HG03442 (cell line): ENCODE data around the gene LDB3.
"Not testable (repeated sequence)": the region's sequence is repeated elsewhere in the genome, so short reads cannot be mapped to it uniquely, and the experiment has no call there.

Experiments used
- ATAC-seq: cut with Tn5 transposase; IDR thresholded peaks from one replicate; pipeline ENCODE4 v1.9.1; 2021; ENCODE audit warnings: mild to moderate bottlenecking, moderate library complexity; ENCODE audit not compliant: unreplicated experiment

Gene LDB3, protein sequence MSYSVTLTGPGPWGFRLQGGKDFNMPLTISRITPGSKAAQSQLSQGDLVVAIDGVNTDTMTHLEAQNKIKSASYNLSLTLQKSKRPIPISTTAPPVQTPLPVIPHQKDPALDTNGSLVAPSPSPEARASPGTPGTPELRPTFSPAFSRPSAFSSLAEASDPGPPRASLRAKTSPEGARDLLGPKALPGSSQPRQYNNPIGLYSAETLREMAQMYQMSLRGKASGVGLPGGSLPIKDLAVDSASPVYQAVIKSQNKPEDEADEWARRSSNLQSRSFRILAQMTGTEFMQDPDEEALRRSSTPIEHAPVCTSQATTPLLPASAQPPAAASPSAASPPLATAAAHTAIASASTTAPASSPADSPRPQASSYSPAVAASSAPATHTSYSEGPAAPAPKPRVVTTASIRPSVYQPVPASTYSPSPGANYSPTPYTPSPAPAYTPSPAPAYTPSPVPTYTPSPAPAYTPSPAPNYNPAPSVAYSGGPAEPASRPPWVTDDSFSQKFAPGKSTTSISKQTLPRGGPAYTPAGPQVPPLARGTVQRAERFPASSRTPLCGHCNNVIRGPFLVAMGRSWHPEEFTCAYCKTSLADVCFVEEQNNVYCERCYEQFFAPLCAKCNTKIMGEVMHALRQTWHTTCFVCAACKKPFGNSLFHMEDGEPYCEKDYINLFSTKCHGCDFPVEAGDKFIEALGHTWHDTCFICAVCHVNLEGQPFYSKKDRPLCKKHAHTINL

DNA sequence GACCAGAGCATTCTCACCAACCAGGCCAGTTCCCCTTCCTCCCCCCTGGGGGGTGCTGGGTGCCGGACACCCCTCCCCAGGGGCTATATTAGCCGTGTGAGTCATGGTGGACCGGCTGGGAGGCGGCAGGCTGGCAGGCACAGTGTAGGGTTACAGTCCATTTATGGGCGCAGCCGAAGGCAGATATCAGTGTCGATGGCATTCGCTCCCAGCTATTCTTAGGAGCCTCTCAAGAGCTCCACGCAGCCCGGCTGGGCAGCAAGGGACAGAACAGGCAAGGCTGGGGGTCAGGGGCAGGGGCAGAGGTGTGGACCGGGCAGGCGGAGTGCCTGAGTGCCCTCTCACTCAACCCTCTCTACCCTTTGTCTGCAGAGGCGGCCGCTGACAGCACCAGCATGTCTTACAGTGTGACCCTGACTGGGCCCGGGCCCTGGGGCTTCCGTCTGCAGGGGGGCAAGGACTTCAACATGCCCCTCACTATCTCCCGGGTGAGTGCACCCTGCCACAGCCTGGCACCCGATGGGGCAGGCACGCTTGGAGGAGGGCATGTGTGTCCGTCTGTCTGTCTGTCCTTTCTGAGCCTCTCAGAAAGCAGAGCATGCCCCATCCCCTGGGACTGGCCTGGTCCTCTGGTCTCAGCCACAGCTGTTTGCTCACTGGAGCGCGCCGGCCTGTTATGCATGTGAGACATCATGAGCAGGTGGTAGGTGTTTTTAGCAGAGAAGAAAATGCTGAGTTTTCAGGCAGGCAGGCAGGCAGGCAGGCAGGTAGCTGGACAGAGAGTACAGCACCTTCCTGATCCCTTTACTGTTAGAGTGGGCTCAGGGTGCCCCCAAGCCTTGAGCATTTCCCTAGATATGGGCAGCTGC is at the start of gene LDB3:
Gene LDB3 (plus strand): TSS at position 215 of the 869 bp plus-strand sequence. CDS start 181 bp downstream, at position 396.
- peak; percentile 65 for ATAC-seq

DNA sequence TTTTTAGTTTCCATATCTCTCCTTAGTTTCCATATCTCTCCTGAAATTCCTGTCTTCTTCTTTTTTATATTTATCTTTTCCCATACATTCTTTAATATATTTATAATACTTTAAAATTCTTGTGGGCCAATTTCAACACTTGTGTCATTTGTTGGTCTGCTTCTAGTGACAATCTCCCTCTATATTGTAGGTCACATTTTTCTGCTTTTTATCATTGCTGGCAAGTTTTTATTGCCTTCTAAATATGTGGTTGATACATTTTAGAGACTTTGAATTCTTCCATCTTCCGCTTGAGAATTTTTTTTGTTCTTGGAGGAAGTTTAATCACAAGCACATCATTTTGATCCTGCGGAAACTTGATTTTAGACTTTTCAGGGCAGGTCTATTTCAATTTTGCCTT is 40.0 kb upstream of the LDB3 start:
- no peak for ATAC-seq

DNA sequence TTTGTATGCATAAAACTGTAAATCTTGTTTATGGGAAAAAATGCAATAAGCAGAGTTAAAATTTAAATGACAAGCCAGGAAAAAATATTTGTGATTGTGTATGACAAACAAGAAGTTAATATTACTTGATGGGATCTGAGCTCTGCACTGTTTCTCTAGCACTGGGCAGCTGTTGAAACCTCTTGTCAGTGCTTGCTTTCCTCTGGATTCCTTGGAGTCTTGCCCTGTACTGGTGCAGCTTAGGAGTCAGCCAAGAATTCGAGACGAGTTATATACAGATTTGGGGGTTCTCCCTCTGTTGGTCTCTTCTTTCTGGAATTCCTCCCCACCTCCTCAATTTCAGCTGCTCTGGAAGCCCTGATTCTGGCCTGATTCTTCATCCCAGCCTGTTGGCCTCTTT is 38.2 kb upstream of the LDB3 start:
- ATAC-seq, result no peak

DNA sequence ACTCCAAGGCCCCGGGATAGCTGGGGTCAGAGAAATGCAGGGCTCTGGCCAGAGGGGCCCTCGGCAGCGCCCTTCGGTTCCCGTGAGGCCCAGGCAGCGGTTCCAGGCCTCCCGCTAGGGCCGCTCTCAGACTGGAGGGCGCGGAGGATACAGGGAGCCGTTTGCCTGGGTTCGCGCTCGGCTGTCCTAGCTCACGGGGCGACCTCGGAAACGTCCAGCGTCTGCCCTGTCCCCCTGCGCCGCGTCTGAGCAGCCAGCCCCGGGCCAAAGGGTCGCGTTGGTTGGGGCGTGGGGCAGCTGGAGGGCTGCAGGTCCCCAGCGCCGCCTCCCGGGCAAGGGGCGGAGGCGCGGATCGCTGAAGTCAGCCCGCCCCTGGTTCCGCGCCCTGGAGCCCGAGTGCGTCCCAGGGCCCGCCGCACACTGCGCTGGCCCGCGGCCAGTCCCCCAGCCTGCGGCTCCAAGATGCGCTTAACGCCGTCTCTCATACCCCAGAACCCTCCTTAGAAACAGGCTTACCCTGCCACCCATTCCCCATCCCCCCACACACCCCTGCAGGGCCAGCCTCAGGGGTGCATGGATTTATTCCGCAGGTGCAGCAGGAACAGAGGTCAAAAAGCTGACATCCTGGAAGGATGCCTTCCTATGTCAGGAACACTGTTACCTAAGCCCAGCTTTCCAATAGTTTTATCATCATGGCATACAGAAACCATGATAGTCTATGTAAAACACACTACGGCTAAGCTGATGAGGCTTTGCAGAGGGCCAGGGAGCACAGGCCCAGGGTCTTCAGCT is 36.1 kb upstream of the LDB3 start:
- no peak for ATAC-seq

DNA sequence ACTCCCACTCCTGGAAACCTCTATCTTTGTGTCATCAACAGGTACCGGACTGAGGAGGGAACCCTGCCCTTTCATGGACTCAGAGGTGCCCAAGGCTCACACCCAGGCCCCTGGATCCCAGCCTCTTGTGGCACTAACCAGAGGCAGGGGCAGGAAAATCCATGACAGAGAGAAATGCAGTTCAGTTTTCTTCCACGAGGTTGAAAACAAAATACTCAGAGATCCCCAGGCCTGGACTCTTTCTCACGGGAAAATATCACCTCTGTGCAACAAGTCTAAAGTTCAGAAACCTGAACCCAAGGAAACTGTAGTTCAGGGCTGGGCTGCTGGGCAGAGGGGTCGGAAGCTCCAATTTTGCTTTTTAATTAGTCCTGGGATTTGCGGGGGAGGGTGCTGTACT is 35.4 kb upstream of the LDB3 start:
- ATAC-seq, result no peak

DNA sequence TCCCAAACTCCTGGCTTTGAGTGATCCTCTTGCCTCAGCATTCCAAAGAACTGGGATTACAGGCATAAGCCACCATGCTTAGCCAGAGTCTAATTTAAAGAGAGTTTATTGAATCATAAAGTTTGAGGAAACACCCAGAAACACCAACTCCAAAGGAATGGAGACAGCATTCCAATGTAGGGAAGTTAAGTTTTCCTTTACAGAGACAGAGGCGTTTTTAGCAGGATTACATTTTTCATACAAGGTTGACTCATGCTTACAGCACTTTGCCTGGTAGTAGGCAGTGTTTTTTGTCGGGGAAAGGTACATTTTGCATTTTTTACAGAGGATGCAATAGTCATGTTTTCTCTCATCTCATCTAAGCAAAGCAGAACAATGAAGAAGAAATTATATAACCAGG is 32.9 kb upstream of the LDB3 start:
- ATAC-seq, result no peak

DNA sequence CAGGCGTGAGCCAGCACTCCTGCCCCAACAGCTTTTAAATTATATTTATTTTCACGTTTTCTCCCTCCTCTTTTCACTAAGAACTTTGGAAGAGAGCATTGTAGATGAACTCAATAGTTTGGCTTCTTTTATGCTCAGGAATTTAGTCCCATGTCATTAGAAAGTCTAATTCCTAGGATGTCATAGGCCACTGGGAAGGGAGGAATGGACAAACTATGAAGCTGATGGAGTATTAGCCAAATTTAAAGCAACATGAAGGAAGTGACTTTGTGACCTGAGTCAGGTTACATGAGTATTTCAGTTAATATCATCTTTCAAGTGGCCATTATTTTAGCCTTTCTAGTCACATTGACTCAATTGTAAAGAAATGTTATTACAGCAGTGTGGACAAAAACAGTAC is 32.0 kb upstream of the LDB3 start:
- no peak for ATAC-seq

DNA sequence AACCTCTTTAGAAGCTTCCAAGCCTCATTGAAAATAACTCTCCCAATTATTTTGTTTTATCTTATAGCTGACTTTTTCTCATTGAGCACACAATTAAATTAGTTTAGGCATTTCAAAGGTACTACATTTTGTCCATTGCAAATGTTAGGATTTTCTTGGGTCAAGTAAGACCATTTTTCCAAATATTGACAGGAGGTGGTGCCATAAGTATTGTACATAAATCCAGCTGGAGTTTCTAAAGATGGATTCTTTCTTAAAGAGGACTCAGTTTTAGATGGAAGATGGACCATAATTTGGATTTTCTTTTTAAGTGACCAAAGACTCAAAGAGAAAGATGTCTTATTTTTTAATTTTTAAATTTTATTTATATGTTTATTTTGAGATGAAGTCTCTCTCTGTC is 26.3 kb upstream of the LDB3 start:
- ATAC-seq, result no peak

DNA sequence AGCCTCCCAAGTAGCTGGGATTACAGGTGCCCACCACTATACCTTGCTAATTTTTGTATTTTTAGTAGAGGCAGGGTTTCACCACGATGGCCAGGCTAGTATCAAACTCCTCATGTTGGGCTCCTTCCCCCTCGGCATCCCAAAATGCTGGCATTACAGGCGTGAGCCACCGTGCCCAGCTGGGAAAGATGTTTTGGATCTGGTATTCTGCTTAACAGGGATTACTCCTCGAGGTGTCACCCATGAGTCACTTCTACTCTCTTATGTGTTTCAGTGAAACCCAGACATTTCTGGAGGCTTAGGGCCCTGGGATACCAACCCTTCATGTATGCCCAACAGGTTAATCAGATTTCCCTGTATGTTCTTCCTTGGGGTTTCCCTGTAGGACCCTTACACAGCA is 25.8 kb upstream of the LDB3 start:
- ATAC-seq, result no peak

DNA sequence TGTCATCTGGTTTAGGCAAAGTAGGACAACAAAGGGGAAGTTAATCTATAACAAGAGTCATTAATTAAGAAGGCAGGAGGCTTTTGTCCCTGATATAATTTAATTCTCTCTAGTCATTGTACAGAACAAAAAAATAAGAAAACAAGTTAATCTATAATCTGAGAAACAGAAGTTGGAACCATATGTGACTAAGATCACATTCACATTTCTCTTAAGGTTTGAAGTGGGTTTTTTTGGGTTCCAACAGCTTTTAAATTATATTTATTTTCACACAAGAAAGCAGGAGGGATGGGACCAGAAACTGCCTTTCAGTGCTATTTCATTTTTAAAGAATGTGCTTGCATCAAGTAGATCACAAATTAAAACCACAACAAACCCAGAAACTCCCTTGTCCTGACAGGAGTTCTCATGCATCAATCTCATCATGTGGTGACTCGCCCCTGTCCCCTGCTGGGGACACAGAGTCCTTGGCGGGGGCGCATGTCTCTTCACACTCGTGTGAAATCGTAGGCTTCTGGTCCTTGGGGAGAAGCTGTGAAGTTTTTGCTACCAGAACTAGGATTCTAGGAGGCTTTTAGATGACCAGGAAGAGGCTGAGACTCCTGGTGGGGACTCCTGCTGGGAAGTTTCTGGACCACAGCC is 24.0 kb upstream of the LDB3 start:
- ATAC-seq, result no peak

DNA sequence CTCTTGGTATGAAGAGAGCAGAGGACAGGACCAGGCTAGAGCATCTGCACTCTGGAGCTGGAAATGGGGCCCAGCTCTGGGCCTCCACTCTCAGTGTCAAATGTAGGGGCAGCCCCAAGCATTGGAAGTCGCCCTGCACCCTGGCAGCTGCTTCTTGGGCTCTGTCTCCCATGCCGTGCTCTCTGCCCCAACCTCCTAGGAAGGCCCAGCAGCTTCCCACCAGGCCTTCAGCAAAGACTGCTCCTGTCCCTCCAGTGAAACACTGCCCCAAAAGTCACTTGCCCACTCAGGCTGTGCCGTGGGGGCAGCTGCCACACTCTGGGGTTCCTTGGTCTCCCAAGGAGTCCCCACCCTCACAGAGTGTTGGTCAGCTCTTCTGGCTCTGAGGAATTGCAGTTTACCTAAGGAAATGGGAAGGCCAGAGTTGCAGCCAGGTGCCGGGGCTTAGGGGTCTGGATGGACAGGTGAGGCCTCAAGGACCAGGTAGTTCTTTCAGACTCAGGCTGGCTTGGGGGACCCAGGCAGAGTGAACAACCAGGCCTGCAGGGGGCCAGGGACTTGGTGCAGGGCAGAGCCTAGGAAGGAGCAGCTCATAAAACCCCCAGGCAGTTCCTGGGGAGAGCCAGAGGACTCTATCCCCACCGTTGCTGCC is 23.4 kb upstream of the LDB3 start:
- ATAC-seq, result no peak

DNA sequence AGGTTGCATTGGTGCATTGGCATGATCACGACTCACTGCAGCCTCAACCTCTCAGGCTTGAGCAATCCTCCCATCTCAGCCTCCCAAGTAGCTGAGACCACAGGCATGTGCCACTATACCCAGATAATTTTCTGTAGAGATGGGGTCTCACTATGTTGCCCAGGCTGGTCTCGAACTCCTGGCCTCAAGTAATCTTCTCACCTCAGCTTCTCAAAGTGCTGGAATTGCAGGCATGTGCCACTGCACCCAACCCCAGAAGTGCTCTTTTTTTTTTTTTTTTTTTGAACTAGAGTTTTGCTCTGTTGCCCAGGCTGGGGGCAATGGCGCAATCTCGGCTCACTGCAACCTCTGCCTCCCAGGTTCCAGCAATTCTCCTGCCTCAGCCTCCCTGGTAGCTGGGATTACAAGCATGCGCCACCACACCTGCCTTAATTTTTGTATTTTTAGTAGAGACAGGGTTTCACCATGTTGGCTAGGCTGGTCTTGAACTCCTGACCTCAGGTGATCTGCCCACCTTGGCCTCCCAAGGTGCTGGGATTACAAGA is 22.6 kb upstream of the LDB3 start:
- ATAC-seq, result not testable (repeated sequence)

DNA sequence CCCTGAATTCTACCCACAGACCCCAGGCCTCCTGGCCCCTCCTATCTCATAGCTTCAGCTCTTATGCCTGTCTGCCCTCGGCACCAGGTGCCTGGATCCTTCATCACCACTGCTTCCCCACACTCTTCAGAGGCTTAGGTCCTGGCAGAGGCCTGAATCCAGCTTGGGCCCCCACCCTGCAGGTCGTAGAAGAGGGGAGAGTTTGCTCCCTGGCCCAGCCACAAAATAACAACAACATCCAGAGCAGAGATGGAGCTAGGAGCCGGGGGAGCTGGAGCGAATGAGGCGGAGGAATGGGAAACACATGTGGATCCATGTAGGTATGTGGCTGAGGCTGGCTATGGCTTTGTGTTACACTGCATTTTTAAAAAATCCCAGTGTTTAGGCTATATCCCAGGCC is 21.8 kb upstream of the LDB3 start:
- ATAC-seq, result no peak

DNA sequence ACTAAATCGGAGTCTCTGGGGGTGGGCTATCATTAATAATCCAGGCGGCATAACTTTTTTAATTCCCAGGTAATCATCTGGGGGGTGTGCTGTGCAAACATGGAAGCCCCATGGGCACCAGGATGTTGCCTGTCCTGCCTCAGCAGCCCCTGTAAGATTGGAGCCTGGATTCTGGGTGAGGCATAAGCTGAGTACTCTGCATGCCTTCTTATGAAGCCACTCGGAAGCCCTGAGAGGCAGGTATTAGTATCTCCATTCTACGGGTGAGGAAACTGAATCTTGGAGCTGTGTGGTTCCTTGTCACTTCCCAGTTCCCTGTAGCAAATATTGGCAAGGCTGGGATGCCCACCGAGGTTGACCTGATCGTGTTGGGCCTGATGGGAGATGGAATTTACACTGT is 21.4 kb upstream of the LDB3 start:
- no peak for ATAC-seq

DNA sequence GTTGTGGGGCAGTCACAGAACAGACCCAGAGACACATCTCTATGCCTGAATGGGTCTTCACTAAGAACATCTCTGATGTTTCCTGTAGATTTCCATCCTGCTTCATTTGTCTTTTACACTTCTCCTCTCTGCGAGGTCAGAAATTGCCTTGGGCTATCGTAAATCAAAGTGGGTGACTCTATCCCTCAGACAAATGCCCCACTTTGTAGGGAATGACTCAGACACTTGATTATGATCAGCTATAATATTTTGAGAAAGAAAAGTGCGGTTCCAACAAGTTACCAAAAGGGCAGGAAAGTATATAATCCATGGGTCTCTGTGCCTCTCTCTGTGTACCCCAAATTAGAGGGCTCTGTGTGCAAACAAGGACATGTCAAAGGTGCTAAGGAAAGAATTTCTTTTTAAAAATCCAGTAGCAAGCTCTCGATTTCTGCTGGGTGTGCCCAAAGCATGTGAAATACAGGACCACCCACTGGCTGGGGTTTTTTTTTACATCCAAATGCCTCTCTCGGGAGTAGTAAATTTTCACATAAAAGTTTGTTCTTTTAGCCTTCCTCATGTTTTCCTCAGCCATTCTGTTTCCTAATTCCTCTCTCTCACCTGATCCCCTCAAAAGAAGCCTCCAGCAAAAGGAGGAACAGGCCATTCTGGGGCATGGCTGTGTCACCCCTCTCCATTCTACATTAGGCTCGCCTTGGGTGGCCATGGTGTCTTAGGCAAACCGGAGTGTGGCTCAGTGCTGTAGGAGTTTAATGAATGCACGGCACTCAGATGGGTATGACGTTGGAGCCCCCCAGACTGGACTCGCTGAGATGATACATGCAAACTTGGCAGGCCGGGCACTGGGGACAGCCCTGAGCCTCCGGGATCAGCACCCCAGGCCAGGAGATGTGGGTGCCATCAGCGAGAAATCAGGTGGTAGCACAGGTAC is 20.3 kb upstream of the LDB3 start:
- no peak for ATAC-seq

DNA sequence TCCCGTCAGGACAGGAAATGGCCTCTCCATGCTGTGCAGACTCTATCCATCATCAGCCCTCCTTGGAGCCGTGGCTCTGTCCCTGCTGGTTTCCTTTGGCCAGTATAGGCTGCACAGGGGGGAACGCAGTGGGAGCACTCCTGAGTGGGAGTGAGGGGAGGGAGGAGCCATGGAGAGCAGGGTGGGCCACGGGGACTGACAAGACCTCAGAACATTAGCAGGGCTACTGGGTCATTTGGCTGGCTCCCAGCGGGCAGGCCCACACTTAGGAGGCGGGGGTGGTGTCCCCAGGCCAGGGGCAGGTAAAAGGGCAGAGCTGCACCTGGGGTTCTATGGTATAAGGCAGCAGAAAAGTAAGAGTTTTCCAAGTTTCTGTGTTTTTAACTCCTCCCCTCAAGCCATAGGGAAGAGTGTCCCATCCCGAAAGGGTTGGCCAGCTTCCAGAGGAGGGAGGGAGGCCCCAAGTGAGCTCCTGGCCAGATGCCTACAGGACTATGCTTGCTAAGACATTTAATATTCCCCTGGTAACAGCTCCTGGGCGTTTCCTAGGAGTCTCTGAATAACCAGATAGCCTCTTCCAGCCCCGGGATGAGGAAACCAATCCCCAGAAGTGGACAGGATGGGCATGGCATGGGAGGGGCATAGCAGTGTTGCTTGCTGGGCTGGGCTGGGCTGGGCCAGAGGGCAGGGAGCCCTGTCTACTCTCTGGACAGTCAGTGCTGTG is 19.4 kb upstream of the LDB3 start:
- no peak for ATAC-seq

DNA sequence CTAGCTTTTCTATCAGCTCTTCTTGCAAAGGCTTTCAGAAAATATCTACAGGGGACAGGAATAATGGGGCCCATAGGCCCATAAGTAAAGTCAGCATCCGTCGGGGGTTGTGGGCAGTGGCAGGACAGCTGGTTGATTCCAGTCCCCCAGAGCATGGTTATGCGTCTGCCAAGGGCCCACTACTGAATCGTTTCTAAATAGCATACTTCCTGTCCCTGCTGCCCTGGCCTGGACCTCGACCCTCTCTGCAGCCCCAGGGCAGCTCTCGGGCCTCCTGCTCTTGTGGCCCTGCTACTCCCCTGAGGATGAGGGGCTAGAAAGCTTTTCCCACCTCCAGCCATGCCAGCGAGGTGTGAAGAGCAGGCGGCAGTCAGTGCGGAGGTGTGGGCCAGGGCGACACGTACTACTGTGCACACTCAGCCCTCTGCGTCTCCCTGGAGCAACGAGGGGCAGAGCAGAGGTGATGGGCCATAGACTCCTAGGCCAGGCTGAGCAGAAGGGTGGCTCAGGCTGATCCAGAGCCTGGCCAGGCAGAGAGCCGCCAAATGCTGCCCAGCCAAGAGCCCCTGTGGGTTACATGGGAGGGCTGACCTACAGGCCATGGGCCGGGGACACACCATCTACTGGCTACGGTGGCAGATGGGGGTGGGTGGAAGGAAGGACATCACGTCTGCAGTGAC is 18.7 kb upstream of the LDB3 start:
- ATAC-seq, result no peak
